Middle frontal gyrus (tissue), 1 donor: ENCODE measurements around the gene DOCK10.
"Not testable (repeated sequence)": the region's sequence is repeated elsewhere in the genome, so short reads cannot be mapped to it uniquely, and the experiment has no call there.

Experiments used
- DNase-seq: peaks from one replicate; pipeline ENCODE4 v3.0.0-alpha.2; 2015; ENCODE audit warnings: low spot score; ENCODE audit errors: extremely low spot score

The DOCK10 gene

DNA sequence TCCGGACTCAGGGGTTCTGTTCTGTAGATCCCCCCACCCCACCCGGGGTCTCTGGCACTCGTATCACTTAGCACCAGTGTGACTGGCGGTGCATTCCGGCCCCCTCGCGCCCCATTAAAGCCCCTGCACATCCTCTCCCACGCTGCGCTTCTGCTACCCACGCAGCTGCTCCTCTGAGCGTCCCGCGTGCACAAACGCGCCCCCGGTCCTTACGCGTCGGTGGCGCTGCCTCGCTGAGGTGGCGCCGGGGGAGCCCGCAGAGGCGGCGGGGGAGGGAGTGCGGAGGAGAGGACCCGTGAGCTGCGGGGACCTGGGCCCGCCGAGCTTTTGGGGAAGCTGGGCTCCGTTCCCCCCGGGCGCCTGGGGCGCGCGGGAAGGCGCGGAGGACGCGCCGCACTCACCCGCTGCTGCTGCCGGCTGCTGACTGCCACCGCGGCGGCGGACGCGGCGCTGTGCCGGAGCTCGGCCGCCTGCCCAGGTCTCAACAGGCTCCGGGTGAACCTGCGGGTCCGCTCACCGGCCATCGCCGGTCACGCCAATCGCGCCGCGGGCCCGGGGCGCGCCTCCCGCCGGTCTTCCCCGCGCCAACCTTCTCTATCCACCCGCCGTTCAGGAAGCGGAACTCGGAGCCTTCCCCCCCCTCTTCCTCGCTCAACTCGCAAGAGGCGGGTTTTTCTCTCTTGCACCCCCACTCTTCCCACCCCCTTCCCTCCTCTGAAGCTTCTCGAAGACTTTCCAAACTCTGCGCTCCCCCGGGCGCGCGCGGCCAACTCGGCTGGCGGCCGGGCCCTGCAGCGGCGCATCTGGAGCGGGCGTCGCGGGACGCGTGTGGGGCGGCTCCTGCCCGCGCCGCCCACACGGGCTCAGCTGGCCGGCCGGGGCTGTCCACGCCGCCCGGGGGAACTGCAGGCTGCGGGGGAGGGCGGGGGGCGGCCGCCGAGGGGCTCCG is at the start of gene DOCK10:
Gene DOCK10 (minus strand): TSS at position 618 of the 949 bp plus-strand sequence. CDS start 94 bp downstream, at position 524.
- no peak for DNase-seq

DNA sequence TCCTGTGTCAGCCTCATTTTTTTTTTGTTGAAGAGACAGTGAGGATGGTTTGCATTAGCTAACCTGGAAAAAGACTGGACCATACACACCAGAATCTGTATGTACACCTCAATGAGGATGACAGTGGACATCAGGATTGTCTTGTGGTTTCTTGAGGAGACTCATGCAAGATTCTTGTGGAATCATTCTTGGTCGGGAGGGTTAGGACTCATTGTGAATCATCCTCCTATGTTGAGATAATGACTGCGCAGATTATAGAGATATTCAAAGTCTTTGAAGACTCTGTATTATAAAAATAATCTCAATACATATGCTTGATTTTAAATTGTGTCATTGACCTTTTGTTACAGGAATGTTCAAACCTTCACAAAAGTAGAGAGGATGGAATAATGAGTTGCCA is 49.1 kb upstream of the DOCK10 start:
- no peak for DNase-seq

DNA sequence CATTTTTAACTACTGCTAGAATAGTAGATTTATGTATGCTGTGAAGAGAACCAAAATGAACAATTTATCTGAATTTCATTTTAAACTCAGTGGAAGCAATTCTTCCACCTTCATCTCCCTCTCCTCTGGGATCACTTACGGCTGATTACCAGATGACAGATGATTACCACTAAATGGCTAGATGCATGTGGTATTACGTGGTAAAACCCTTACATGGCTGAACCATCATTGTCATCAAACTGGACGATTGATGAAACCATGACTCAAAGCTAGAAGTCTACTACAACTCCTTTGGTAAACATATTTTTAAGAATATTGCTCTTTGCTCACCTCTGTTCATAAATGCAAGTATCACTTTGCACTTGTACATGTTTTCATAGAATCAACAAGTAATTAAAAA is 48.5 kb upstream of the DOCK10 start:
- DNase-seq: no peak

DNA sequence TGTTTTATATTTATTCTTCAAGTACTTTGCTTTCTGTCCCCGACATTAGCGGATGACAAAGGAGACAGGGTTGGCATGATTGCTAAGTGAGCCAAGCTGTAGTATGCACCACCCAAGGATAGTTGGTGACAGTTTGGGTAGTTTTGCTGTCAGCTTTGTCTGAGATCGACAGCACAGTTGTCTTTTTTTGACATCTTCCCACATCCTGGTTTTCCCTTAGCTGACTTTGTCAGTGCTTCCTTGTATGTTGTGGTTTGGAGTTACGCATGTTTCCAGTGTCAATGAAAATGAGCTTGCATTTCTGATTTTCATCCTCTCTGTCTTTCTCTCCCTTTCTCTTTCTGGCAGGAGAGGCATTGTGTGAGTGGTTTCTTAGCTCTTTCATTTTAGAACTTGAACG is 44.6 kb upstream of the DOCK10 start:
- no peak for DNase-seq

DNA sequence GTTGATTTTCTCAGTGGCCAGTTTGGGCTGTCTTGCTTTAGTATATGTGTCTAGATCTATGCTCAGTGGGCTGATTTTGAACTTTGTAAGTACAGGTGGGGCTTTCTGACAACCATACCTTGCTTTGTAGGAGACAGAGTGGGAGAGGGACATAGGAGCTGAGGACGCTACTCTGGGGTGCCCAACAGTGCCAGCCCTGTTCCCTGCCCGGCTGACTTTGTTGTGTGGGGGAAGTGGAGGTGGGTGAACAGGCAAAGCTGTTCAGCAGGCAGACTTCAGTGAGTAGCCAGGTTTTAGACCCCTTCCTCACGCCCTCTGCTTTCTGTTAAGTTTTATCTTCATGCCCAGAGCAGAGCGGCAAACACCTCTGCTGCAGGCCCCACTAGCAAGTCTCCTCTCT is 44.2 kb upstream of the DOCK10 start:
- DNase-seq: no peak

DNA sequence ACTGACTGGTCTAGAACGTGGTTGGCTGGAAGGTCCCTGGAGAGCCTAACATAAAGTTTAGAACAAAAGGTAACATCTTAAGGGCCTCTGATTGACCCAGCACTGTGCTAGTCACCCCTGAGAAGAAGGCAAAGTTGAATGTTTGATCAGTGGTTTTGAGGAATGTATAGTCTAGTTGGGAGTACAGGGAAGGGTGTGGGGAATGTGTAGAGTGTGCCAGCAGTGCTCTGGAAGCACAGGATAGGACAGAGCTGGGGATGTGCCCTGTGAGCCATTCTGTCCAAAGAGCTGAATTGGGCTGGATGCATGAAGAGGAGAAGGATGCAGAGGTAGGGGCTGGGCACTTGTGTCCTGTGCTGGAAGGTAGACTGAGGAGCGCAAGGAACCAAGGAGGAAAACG is 41.0 kb upstream of the DOCK10 start:
- no peak for DNase-seq

DNA sequence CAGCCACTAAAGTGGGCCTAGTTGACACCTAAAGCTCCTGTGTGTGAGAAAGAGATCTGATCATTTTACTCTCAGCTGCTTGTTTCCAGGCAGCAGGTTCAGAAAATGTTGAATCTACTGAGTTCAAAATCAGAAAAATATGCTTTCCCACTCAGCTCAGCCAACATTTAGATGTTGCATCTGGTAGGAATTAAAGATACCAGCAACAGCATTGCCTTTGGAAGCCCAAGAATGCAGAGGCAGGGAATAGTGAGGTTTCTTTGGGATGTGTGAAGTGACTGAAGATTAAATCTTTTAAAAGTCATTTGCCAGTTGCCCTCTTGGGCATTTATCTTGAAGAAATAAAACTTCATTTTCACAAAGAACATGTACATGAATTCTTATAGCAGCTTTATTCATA is 33.9 kb upstream of the DOCK10 start:
- no peak for DNase-seq

DNA sequence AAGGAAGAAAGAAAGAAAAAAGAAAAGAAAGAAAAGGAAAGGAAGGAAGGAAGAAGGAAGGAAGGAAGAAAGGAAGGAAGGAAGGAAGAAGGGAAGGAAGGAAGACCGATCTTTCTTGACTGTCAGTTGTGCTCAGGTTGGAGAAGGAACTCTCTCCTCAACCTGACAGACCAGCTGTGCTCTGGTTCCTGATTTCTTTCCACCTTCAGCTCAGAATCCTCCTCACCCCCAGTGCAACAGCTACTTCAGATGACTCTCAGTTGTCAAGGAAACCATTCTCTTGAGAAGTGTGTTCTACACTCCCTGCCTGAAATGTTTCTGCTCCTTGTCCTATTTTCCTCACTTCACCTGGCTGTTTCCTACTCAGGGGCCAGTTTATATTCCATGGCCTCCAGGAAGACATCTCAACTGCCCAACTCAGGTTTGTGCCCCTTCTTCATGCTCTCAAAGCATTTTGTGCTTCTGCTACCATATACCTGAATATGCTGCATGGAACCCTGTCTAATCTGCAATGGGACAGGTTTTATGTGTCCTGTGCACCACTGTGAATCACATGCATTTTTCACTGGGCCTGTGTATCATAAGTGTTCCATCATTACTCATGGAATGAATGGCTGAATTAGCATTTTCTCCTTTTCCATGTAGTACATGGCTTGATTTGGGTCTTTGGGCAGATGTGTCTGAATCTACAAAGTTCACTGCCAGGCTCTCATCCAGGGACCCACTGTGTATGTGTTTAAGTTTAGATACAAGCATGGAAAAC is 32.8 kb upstream of the DOCK10 start:
- no peak for DNase-seq

DNA sequence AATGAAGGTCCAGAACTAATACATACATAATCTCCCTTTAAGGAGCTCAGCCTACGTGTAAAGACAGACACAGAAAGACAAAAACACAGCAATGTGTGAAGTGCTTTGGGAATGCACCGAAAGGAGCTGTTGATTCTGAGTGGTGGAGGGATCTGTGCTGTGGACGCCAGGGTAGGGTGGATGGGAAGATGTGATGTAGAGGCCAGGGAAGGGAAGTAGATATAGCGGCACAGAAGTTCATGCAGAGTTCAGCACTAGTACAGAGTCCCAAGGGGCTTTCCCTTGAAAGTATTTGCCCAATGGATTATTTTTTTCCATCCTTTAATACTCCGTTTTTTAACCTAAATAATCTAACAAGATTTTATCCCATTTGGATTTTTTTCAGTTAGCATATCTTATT is 32.1 kb upstream of the DOCK10 start:
- DNase-seq: no peak

DNA sequence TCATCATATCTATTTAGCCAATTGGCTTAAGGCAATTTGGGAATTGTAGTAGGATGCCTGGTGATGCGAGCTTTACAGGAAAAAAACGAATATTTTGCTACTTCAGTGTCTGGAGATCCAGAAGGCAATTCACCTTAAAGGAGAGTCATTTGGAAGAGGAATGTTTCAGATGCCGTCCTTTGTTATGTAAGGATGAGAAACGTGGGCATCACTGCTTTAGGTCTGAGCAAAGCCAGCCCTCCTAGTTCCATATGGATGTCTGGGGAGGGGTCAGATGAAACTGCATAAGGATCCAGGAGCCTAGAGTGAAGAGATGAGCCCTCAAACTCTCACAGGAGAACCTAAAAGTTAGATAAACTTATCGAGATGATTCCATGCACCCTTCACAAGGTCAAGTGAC is 30.9 kb upstream of the DOCK10 start:
- no peak for DNase-seq

DNA sequence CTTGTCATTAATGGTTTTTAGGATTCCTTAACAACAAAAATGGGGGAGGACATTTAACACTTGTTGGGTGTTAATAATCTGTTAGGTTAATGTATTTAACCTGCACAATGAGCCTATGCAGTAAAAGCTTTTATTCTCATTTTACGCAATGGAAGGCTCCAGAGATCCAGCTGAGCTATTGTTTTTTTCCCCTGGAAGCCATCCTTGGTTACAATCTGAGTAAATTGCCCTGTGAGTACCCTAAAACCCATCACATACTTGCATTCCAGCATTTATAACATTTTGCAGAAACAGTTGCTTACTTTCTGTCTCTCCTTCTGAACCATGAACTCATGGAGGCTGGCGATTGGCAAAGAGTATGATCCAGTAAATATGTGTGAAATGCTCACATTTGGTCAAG is 30.2 kb upstream of the DOCK10 start:
- DNase-seq: no peak

DNA sequence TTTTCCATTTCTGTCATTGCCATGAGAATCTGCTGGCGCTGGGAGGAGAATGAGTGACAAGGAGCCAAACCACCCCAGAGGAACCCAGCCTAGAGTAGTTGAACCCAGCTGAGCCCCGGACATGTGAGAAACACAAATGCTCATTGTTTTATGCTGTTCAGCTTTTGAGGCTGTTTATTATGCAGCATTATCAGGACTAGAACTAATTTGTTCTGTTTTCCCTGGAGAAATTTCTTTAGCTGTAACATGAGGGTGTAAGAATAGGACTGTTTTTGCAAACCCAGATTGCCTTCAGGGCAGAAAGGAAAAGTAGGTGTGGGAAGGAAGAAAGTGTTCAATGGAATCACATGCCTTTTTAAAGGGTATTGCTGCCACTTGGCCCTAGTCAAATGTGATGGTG is 28.5 kb upstream of the DOCK10 start:
- peak; percentile 60 for DNase-seq

DNA sequence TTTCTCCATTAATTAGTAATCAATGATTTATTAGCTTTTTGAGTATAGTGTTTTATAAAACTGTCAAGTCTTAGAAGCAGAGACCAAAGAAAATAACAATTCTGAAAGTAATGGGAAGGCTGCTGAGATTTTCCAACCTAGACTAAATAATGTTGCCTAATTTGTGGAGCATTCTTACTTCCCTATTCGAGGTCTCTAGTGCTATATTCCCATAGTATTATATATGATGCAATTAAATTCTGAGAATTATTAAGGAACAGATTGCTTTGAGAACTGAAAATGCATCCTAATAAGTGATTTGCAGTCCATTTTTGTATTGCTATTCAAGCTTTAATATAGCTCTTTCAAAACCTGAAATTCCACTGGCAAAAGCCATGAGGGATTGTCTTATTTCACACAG is 27.7 kb upstream of the DOCK10 start:
- no peak for DNase-seq

DNA sequence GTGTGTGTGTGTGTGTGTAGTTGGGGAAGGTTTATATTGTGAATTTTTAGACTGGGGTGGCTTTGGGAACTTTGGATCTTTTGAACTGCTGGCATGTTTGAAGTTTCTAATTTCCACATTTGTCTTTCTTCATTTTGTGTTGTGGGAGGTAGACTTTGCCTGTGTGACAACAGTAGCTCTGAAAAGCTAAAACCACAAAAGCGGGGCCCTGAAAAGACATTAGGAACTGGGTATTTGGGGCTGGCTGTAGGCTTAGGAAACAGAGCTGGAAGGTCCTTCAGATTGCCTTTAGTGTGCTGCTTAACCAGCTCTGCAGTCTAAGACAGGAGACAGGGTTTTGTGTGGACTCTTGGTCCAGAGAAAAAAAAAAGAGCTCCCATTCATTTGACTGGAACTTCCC is 27.2 kb upstream of the DOCK10 start:
- DNase-seq: no peak

DNA sequence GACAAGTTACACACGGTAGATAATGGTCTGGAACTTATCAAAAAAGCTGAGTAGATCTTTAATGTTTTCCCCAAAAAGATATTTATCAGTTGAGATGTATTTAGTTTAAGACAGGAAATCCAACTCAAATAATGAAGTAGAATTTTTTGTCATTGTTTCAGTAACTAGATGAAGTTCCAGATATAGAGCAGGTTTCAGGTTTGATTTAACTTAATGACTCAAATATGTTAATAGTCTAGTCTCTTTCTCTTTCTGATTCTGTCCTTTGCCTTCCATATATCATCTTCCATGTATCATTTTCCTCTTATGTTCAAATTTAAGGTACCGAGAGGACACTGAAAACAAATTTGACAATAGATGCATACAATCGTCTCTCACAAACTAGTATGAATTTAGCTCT is 23.6 kb upstream of the DOCK10 start:
- DNase-seq: no peak

DNA sequence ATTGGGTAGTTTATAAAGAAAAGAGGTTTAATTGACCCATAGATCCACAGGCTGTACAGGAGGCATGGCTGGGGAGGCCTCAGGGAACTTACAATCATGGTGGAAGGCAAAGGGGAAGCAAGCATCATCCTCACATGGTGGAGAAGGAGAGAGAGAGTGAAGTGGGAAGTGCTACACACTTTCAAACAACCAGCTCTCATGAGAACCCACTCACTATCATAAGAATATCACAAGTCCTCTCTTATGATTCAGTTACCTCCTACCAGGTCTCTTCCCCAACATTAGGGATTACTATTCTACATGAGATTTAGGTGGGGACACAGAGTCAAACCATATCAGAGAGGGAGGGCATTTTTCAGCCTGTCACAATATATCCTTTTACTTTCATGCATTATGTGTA is 22.7 kb upstream of the DOCK10 start:
- DNase-seq: no peak

DNA sequence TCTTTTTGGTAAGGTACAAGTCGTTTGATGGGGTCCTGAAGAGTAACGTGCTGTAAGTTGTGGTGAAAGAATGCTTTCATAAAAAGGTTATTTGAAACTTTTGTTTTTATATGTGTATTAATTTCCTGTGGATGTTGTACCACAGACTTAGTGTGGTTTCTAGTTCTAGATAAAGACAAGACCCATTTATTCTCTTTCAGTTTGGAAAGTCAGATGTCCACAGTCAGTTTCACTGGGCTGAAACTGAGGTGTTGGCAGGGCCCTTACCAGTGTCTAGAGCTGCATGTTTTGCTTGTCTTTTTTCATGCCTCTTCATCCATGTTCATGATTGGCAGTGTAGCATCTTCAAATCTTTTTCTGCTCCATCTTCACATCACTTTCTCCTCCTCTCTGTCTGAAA is 22.1 kb upstream of the DOCK10 start:
- DNase-seq: no peak

DNA sequence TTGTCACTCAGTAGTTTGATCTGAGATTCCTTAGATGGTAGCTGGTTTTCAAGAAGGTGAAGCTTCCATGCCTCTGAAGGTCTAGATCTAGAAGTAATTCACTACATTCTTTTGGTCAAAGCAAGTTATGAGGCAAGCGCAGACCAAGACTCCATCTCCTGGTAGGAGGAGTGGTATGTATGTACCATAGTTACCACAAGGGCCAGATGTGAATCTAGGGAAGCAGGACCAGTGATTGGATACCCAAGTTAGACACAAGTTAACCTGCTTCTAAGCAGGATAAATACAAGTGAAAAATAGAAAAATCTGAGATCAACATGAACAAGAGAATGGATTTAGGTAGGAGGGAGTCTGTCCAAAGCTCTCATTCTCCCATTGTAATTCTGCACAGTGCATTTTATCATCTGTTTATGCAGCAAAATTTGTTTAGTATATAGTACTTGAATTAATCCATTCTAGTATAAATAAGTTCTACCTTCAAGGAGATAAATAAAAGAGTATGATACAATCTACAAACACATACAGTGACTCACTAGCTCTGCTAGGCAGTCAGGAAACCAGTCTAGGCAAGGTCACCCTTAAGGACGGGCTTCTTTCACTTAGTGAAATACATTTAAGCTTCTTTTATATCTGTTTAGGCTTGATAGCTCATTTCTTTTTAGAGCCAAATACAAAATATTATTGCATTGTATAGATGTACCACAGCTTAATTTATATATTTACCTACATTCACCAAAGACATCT is 14.2 kb upstream of the DOCK10 start:
- no peak for DNase-seq

DNA sequence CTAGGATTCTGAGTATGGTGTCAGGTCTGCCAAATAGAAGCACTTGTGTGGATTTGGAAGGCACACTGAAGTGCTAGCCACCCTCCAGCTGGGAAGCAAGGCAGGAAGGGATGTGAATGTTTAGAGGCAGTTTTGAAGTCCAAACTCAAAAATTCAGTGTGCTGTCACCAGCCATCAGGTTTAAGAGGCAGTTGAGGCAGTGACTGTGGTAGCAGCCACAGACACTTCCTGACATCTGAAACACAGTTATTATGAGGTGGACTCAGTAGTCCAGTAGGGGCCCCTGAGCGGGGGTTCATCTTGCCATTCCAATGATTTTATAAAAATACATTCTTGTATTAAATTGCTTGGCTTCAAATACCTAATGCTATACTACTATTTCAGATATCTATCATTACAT is 13.4 kb upstream of the DOCK10 start:
- DNase-seq: no peak

DNA sequence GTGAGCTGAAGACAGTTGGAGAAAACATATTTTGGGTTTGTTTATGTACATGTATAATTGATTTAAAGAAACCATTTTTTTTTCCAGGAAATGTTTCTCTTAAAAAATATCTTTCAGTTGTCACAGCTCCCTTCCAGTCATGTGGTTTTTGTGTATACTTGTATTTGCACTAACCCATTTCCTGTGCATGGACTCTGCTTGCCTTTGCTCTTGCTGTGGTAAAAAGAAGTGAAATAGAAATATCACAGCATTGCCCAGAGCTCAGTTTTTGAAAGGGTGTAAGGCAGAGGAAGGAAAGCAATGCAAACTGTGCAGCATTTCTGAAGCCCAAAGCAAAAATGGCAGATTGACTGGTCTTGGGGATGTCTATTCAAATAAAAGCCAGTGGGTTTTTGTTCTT is 10.4 kb upstream of the DOCK10 start:
- no peak for DNase-seq

DNA sequence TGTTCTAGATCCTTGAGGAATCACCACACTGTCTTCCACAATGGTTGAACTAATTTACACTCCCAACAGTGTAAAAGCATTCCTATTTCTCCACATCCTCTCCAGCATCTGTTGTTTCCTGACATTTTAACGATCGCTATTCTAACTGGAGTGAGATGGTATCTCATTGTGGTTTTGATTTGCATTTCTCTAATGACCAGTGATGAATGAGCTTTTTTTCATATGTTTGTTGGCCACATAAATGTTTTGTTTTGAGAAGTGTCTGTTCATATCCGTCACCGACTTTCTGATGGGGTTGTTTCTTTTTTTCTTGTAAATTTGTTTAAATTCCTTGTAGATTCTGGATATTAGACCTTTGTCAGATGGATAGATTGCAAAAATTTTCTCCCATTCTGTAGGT is 5.2 kb upstream of the DOCK10 start:
- not testable (repeated sequence) for DNase-seq

DNA sequence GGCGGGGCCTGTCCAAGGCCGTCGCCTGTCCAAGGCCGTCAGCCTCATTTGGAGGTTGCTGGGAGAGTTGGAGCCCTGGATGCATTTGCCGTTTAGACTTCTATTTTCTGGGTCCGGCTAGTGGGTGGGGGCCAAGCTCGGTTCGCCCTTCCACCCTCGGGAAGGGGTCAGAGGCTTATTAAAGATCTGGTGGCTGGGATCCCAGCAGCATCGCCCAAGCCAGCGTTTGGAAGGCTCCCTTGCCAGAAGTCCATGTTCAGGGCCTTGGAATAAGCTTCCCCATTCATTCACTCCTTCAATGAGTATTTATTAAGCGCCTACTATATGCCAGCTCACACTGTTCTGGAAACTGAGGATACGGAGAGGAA is 516 bp upstream of the DOCK10 start:
- DNase-seq: no peak
